Right ventricle myocardium superior (tissue), 1 donor: ENCODE data around the gene CITED1. TPM values are rescaled to one million over a fixed set of nuclear protein-coding genes. Genes with fewer than 3 reads are reported as not detected.

Source experiments
- ATAC-seq: fragments of 200-7000 bp; cut with Tn5 transposase; one replicate; pipeline ENCODE4 v1.9.1; 2020; ENCODE audit warnings: mild to moderate bottlenecking; ENCODE audit not compliant: poor library complexity
- DNase-seq: peaks from one replicate; pipeline ENCODE4 v3.0.0-alpha.2; 2020
- intact Hi-C: fragments of 100-400 bp; cut with DNase I; formaldehyde crosslinking; loops from one replicate; pipeline ENCODE4 v1.11.2; 2022
- total RNA-seq: library from RNA; stranded (reverse); fragmentation: NEBNext Ultra II Directional; extraction: Animal tissue kit (Norgen Biotek cat#: 25700); gene quantifications from one replicate; pipeline ENCODE4 v1.2.1, GENCODE V29; 2021
- donor health status: DM: no; HTN: yes; CAD: no; lungs with severe emphysema.

CITED1 gene
- total RNA-seq, 1 donor from 2014 or later: not detected

DNA sequence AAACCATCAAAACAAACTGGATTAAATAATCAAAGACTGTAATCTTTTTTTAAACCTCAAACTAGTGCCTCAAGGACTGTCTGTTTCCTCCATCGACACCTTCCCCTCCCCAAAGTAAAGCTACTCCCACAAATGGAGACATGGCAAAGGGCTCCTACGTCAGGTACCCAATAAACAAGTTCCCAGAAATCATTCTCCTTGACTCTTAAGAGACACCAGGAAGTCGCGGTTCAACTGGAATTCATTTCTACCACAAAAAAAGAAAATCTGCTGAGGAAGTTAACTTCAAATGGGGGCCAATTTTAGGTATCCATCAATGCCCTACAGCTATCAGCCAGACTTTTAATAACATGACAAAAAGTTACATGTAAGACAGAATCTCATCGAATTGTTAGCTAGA lies 31.2 kb downstream of the CITED1 start:
- ATAC-seq: no peak
- no peak for DNase-seq
- intact Hi-C loops: no loop called here

DNA sequence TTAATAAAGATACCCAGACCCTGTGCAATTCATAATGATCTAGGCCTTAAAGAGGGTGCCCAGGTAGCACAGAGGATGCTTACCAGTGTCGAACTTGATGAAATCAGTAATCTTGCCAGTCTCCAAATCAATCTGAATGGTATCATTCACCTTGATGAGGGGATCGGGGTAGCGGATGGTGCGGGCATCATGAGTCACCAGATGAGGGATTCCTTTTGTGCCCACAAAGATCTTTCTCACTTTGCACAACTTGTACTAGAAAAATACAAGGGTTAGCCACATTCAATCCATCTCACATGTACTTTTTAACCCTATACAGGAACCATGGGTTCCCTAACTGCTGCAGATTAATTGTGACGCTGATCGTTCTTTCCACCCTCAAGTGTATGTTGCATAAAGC lies 32.0 kb downstream of the CITED1 start:
- DNase-seq (no peak), ATAC-seq (no peak)
- intact Hi-C loops: no loop called here

GRCh38 chrX:72272868-72273267 lies 32.8 kb downstream of the CITED1 start:
- intact Hi-C loops: no loop called here
- no peak for DNase-seq
- no peak for ATAC-seq

DNA sequence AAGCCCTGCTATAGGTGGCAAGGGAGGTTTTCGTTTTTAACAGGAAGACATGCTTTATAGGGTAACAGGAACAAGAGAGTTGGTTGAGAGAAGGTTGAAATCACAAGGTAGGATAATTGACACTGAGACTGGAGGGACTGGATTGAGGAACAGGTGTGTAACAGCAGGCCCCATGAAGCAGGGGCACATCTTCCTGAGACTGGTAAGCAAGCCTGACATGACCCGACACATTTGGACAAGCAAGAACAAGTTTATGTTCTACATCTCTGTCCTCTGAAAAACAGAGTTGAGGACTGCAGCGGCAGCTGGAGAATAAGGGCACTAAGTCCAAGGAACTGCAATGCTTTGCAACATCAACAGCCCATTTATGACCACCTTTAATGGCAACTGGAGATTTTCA lies 33.9 kb downstream of the CITED1 start:
- intact Hi-C loops: no loop called here
- no peak for ATAC-seq

DNA sequence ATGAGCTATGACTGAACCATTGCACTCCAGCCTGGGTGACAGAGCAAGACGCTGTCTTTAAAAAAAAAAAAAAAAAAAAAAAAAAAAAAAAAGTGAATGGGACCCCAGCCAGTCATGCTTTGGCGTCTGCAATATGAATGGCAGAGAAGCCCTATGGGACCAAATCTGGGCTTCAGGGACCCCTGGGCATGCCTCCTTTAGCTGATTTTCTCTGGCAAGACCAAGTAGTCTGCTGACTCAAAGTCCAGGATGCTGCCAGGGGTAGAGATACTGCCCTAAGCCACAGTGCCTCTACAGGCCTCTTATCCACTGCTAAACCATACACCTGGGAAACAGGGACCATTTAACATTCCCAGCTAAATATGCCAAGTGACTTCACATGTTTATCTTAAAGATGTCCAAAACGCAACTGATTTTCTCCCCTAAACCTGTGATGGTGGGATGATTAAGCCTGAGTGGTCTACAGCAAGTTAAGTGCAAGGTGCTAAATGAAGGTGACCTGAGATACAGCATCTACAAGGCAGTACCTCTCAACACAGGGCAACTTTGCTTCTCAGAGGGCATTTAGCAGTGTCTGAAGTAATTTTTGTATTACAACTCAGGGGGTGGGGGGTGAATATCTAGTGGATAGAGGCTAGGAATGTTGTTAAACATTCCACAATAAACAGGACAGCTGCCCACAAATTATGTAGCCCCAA lies 34.5 kb downstream of the CITED1 start:
- intact Hi-C loops: no loop called here

More for the DNA sequence above, 33.9 kb downstream of the CITED1 start:
- DNase-seq: no peak

GRCh38 chrX:72270316-72270866 lies 35.3 kb downstream of the CITED1 start:
- intact Hi-C loops: no loop called here

More for the DNA sequence above, 34.5 kb downstream of the CITED1 start:
- DNase-seq (no peak), ATAC-seq (no peak)

GRCh38 chrX:72269671-72270251 lies 36.0 kb downstream of the CITED1 start:
- no peak for DNase-seq
- intact Hi-C loops: no loop called here
- ATAC-seq: no peak

More at GRCh38 chrX:72270316-72270866, 35.3 kb downstream of the CITED1 start:
- ATAC-seq: no peak
- no peak for DNase-seq

DNA sequence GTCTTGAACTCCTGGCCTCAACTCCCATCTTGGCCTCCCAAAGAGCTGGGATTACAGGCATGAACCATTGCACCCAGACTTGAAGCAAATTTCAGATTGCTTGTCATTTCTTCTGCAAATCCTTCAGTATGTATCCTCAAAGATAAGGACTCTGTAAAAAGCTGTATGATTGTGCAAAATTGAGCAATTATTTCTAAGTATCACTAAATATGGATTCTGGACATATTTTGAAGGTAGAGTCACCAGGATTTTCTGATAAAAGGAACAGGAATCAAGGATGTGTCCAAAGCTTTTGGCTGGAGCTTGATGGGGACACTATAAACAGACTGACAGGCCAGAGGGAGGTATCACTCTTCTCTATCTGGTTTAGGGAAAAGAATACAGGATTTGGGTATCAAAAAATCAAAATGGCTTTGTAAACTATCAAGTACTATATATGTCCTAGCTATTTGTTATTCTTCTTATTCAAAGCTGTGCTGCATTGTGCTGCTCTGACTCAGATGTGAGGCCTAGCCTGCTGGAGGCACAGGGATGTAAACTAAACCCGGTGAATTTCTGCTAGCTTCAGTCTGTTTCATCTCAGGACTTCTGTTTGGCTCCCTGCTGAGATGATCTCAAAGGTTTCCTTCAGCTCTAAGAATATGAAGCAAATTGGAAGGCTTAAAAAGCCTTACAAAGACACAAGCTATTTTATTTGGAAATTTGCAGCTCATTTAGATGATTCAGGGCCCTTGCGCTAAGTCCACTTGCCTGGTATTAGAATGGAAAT lies 36.9 kb downstream of the CITED1 start:
- intact Hi-C loops: no loop called here
- ATAC-seq: no peak

GRCh38 chrX:72265263-72265662 lies 40.5 kb downstream of the CITED1 start:
- ATAC-seq (no peak), DNase-seq (no peak)
- intact Hi-C loops: no loop called here

More for the DNA sequence above, 36.9 kb downstream of the CITED1 start:
- DNase-seq: no peak

DNA sequence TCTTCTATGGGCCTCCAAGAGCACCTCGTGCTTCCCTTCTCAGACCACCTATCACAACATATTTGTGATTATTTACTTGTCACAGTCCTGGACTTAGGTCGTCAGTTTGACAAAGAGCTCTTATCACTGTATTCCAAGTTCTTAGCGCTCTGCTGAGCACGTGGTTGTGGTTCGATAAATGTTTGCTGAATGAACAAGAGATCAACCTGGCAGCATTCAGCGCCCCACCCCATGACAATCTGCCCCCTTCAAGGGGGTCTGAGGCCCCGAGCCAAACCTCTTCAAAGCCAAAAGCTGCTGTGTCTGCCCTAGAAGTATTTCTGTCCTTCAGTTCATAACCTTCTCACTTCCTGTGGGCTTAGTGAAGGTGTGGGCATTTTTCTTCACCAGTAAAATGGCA lies 43.6 kb downstream of the CITED1 start:
- no peak for ATAC-seq
- intact Hi-C loops: no loop called here
- no peak for DNase-seq

GRCh38 chrX:72260448-72260847 lies 45.3 kb downstream of the CITED1 start:
- intact Hi-C loops: no loop called here
- ATAC-seq: no peak
- no peak for DNase-seq

GRCh38 chrX:72258174-72258573 lies 47.5 kb downstream of the CITED1 start:
- no peak for DNase-seq

DNA sequence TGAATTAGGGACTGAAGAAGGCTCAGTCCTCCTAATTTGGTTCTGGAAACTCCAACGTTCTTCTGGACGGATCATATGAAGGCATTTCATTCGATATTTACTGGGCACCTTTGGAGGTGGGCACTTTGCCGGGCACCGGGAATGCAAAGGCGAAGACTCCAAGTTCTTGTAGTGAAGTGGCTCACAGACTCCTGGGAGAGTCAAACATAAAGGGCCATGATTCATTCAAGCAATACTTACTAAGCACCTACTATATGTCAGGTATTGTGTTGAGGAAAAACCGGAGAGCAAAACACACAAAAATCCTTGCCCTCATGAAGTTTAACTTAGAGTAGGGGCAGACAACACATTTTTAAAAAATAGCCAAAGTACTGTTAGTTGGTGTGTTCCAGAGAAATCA lies 49.9 kb downstream of the CITED1 start:
- intact Hi-C loops: no loop called here
- no peak for DNase-seq
- ATAC-seq: no peak

More at GRCh38 chrX:72258174-72258573, 47.5 kb downstream of the CITED1 start:
- intact Hi-C loops: no loop called here
- ATAC-seq: no peak

DNA sequence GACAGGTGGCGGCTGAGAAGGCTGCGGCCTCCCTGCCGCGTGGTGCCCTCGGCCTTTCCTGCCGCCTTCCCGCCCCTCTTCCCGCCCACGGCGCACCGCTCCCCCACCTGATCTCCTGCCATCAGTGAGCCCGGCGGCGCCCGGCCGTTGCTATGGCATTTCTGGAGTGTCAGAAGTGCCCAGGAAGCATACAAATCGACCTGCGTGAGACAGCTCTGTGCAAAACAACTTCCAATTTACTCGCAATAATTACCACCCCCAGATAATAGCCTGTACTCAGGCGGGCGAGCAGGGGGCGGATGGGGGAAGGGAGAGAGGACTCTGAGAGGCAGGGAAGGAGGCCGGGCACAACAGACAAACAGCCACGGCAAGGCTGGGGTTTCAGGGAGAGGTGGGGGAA lies 50.3 kb downstream of the CITED1 start:
- intact Hi-C loops: no loop called here
- ATAC-seq: no peak

GRCh38 chrX:72254816-72255215 lies 50.9 kb downstream of the CITED1 start:
- DNase-seq: no peak
- intact Hi-C loops: no loop called here
- no peak for ATAC-seq

More for the DNA sequence above, 50.3 kb downstream of the CITED1 start:
- no peak for DNase-seq

GRCh38 chrX:72253686-72254085 lies 52.0 kb downstream of the CITED1 start:
- intact Hi-C loops: no loop called here
- ATAC-seq: no peak
- no peak for DNase-seq
